HG03103 (cell line): ENCODE data around the gene CNST.
A peak's percentile ranks its signal among the peaks of the same experiment; 100 is the strongest.
"Not testable (repeated sequence)": the region's sequence is repeated elsewhere in the genome, so short reads cannot be mapped to it uniquely, and the experiment has no call there.

Experiments
- ATAC-seq: cut with Tn5 transposase; IDR thresholded peaks from one replicate; pipeline ENCODE4 v1.9.1; 2021; ENCODE audit warnings: low read depth; ENCODE audit not compliant: unreplicated experiment

Gene CNST

DNA sequence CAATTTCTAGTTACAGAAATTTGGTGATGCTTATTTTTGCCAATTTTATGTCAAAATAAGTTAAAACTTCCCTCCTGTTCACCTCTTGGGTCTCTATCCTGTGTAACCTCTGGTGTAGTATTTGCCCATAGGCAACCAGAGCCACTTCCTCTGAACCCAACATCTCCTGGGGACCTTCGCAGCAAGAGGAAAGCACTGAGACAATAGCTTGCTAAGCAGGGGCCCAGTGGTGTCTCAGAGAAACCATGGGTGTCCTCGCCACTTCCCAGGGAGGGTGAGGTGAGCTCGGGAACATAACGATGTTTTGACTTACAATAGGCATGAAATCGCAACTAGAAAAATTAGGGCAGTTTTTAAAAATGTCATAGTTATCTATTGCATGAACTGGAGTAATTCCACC is 101.5 kb downstream of the CNST start:
- ATAC-seq = no peak

DNA sequence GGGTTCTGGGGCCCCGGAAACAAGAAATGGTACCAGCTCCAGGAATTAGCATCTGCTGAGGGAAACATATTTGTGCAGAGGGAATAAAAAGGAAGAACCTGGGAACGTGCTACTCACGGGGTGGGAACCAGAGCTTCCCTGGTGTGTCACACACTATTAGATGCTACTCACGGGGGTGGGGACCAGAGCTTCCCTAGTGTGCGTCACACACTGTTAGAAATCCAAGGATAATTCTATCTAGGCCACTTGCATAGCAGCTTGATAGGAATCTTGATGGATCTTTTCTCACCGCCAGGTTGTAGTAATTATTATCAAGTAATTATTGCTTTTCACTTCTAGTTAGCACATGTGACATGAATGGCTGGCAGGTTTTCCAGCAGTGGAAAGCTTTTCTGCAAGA is 103.4 kb downstream of the CNST start:
- no peak for ATAC-seq

DNA sequence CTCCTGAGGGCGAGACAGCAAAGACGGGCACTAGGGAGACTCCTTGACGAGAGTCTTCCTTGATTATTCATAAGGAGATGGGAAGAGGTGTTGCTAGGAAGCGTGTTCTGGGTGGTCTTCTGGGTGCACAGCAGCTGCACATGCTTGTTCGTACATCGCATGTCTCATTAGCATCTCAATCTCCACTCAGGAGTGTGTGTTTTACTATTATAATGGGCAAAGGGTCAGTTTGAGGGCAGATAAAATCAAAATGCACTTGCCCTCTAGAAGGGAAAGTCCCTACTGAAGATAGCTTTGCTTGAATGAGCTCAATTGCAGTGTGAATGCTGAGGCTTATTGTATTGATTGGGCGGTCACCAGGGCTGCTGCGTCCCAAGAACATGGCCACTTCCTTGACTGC is 107.8 kb downstream of the CNST start:
- ATAC-seq = no peak

DNA sequence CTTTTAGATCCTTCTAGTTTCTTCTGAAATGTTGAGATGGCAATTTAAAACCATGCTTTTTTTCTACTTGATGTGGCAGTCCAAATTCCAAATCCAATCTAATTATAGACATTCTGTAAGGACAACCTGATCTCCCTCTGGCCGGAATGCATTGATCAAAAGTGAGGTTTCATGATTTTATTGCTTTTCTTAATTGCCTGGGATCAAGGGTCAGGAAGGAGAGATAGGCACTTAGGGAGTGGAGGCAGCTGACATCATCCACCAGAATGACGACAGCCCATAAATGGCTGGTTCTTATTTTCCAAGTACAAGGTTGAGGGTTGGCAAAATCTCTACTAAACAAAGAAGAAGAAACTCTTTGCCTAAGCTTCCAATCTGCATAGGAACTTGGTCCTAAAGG is 111.6 kb downstream of the CNST start:
- ATAC-seq = no peak

DNA sequence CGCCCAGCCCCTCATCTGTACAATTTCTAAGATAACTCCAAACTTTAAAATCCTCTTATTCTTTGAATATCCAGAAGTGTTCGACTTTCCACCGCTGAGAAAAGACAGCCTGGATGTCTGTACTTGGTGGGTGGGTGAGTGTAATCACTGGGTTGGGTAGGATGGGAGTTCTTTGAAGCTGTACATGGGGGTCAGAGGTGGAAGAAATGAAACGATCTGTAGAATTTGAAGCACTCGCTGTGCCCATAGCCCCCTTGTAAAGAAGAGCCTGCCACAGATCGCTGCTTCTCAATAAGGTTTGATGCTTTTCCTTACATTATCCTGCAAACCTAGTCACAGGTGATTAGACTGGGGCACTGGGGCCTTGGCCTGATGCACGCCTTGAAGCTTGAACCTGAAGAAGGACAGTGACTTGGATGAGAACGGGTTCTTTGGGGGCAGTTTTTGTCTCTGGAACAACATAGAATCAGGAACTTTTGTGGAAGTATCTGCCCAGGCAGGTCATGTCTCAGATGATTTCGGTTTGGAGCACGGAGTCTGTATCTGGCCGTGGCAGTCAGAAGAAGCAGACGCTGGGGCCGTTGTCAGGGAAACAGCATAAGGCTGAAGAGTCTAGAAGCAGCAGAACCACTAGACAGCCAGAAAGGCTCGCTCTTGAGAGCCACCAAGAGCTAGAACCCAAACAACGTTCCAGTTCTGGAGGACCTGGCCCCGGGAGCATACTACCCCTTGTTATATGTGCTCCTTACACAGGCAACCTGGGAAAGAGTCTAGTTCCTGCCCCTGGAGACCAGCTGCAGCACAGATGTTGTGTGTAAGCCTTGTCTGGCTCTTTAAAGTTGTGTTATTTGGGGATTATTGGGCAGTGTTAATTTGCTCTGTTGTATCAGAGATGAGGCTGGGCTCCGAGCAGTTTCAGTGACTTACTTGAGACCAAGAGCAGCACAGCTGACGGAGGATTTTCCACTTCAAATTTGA is 112.8 kb downstream of the CNST start:
- no peak for ATAC-seq

DNA sequence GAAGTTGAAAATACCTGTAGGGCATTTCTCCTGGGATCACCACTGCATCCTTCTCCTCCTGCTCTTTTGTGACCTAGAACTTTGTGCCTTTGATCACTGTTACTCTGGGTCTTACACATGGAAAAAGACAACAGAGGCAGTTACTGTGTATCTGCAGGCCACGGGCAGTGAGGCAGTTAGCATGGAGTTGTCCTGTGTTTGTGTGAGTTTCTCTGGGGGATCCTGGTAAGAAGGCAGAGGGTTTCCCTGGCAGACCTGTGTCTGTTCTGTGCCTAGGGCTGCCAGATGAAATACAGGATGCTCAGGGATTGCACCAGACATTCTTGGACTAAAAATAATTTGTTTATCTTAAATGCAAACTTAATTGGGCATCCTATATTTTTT is 113.5 kb downstream of the CNST start:
- no peak for ATAC-seq

DNA sequence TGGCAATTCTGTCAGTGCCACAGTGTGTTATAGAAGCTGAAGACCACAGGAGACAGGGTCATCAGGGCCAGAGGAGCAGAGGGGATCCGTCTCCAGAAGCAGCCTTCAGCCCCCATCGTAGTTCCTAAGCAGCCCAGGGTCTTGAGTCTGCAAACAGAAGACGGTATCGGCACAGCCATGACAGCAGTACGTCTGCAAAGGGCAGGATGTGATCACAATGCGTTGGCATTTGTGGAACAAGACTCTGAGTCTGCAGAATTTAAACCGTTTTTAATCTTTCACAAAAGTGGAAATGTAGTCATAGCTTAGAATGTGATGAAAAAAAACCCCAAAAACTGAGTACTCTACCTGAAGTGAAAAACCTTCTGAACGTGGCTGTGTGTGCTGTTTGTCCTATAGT is 113.9 kb downstream of the CNST start:
- ATAC-seq = no peak

DNA sequence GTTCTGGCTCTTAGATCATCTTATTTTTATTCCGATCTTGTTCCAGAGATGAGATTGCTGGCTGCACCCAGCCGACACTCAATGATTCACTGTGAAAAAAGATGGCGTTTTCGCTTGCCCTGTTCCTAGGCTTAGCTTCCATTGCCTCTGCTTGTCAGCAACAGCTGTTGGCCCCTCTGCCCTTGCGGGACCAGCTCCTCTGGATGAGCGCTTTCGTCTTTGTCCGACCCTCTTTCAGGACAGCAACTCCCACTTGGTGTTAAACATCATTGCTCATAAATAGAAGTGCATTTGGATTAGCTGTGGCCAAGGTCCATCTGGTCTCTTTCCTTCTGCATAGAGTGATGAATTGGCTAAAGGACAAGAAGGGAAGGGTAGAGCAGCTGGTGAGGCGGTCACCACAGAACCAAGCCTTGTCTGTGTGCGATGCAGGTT is 114.5 kb downstream of the CNST start:
- ATAC-seq = no peak

DNA sequence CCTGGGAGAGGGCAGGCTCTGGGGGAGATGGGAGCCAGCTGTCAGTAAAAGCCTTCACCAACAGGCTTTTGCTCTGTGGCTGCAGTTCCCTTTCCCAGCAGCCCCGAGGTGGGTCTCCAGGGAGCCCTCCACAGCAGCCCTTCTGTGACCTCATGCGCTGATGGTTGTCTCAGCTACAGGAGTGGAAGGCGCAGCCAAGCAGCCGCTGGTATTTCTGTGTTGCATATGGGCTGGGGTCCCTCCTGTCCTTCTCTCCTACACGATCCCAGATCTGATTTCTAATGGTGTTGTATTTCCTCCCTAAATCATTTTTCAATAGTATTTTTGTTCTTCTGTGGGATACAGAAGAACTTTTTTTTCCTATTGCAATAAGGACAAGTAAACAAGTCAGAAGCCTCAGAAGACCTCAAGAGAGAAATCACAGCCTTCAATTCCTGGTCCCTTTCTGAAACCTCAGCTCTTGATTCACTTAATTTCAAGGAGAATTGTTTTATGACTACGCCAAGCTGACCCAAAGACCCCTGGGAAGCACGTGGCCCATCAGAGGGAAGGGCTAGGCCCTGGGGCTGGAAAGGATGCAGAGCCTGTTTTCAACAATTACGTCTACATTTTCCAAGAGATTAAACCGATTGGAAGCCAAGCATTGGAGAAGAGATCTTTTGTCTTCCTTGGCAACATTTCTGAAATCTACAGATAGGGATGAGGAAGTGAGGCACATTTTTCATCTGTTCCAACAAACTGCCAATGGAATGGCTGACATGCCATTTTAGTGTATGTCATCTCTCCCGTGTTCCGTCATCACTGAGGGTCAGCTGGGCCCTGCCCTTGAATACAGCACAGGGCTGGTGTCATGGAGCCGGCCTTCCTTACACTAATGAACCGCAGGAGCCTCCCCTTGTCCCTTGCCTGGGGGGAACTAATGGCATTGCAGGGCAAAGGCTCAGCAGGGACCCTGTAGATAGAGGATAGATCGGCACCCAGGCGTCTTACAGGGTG is 115.9 kb downstream of the CNST start:
- ATAC-seq = no peak

DNA sequence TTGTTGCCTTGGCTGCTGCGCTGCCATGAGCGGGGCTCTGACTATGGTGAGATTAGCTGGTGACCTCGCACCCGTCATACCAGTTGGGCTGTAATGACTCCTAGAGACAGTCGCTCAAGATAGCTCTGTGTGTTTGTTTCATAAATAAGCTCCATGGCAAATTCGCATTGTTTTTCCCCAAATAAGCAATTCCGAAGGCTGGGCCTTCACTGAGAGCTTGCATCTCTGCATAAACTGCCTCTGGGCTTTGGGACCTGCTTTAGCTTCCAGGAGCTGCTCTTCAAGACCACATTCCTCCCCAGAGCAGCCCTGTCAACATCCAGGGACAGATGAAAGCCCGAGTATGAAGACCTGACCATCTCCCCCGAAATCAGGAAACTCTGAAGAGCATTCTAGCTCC is 117.3 kb downstream of the CNST start:
- no peak for ATAC-seq

DNA sequence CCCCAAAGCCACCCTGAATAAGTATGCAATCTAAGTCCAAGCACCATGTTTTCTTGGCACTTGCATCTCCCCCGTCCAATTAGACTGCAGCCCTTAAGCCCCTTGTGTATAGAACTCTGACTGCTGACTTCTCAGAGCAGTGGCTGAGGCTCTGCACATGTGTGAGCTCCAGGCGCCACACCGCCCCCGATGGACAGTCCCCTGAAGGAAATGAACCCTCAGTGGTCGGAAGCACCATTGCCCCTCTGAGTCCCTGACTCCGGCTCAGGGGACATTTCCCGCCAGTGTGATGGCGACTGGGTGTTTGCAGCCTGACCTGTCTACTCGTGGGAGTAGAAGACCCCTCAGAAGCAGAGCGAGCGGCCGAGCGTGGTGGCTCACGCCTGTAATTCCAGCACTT is 120.7 kb downstream of the CNST start:
- no peak for ATAC-seq

DNA sequence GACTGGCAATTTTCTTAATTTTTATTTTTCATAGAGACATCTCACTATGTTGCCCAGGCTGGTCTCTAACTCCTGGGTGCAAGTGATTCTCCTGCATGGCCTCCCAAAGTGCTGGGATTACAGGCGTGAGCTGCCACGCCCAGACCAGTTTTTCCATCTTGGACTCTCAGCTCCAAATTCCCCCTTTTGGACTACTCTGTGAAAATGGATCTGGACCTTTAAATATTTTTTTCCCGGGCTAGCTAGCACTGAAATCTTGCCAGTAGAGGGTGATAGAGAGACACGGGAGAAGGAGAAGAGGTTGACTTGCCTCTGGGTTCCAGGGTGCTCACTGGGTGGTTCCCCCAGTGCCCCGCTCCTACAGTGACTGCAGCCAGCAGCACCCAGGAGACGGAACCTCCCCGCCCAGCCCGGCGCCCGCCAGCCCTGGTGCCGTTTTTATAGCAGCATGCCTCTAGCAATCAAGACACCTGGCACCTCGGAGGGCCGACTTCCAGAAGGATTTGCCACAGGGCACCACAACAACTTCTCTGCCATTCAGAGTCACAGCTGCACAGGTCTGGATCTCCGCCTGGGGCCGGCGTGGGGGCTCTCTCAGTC is 123.3 kb downstream of the CNST start:
- peak; percentile 94 for ATAC-seq

DNA sequence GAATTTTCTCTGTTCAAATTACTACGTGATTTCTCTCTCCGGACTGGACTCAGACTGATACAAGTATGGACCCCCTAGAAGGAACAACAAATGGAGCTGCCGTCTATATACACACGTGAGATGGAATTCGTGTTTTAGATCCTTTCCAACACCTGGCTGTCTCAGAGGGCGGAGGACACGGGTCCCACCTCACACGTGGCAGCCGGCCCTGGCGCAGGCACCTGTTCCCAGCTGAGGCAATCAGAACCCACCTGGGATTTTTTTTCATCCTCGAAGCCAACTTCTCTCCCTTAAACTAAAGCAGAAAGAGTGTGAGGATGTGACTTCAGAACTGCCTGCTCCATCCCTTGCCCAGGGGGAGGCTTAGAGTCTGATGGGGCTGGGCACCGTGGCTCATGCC is 123.8 kb downstream of the CNST start:
- ATAC-seq = no peak

DNA sequence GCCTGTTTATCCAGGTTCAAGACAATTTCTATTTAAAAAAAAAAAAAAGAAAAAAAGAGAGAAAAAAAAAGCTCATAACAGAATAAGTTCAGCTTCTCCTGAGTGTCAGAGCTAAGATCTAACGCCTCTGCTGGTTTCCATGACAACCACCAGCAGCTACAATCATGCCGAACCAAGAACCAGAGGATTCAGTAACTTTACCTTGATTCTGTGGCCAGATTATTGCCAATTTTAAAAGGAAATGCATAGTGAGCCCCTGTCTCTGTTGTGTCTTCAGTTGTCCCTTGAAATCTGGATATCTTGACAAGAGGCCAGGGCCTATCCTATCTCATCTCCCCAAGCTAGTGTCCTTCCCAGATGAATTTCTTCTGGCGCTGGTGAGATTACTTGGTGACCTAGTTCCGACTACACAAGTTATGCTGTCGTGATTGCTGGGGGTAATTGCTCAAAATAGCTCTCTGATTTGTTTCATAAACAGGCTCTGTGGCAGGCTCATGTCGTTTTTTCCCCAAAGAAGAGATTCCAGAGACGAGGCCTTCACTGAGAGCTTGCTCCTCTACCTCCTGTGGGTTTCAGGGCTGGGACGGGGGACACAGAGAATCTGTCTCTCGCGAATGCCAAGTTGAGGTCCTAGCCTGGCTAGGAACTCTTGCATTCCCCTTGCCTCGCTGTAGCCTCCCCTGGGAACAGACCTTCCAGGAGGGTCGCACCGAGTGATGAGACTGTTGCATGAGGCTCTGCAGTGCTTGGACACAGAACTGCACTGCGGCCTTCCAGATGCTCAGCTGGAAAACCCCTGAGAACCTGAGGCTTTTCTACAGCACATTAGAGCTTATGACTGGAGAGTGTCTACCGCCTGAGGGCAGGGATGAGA is 125.6 kb downstream of the CNST start:
- ATAC-seq = no peak

DNA sequence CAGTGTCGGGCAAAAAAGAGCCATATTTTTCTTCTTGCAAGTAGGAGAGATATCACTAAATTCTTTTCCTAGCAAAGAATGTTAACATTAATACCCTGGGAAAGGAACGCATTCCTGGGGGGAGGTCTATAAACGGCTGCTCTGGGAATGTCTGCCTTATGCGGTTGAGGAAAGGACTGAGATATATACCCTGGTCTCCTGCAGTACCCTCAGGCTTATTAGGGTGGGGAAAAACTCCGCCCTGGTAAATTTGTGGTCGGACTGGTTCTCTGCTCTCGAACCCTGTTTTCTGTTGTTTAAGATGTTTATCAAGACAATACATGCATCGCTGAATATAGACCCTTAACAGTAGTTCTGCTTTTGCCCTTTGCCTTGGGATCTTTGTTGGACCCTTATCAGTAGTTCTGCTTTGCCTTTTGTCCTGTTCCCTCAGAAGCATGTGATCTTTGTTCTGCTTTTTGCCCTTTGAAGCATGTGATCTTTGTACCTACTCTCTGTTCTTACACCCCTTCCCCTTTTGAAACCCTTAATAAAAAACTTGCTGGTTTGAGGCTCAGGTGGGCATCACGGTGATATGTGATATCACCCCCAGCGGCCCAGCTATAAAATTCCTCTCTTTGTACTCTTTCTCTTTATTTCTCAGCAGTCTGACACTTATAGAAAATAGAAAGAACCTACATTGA is 128.1 kb downstream of the CNST start:
- not testable (repeated sequence) for ATAC-seq

DNA sequence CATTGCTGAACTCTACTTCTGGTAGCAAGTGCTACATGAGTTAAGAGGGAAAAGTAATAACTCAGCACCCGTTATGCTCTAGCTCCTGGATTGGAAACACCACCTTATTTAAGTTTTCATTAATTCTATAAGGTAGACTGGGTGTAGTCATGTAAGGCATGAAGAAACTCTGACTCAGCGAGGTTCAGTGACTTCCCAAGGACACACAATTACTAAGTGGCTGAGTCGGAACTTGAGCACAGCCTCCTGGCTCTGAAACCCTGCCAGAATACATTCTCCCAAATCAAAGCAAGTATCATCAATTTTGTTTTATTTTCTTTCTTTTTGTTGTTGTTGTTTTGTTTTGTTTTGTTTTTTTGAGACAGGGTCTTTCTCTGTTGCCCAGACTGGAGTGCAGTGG is 128.9 kb downstream of the CNST start:
- ATAC-seq = no peak

DNA sequence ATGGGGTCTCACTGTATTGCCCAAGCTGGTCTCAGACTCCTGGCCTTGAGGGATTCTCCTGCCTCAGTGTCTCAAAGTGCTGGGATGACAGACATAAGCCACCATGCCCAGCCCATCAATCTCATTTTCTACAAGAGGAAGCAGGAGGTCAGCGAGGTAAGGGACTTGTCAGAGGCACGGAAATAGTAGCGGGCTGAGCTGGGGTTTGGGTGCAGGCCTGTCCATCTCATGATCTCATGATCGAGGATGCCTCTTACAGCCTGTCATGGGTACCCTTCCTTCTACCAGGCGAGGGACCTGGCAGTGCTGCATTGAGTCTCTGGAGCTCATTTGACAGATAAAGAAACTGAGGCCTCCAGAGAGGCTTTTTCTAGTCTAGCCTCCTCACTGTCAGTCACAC is 129.4 kb downstream of the CNST start:
- no peak for ATAC-seq

DNA sequence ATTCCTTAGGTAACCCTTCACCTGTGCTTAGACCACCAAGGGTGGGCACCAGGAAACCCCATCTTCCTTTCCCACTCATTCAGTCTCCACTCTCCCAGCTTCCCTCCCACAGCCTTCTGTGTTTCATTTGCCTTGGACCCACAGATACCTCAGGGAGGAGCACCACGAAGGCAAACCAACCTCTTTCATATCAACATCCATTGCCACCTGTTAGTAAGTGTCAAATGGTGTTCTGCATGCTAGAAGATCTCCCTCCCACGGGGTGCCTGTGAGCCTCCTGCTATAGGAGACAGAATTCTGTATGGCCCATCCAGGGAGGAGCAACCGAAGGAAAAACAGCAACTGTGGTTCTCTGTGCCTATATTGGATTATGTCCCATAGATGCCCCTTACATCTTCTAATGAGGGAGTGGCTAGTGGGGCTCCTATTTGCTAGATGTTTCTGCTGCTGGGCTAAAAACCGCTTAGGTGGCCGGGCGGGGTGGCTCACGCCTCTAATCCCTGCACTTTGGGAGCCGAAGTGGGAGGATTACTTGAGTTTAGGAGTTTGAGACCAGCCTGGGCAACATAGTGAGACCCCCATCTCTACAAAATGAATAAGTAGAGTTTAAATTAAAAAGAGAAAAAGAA is 132.3 kb downstream of the CNST start:
- ATAC-seq = no peak
